Stimulated activated CD8-positive, alpha-beta memory T cell treated with anti-CD3 and anti-CD28 coated beads, Interleukin-4, amount 100 ng/mL, for 24 hours (primary cell): ENCODE results near the gene TLE4.
"Not testable (repeated sequence)": the region's sequence is repeated elsewhere in the genome, so short reads cannot be mapped to it uniquely, and the experiment has no call there.

ENCODE experiments used
- DNase-seq: peaks from one replicate; pipeline ENCODE4 v3.0.0-alpha.2; 2020; ENCODE audit warnings: low read depth

Gene TLE4

GRCh38 chr9:79603222-79603920 lies 31.6 kb downstream of the TLE4 start:
- no peak for DNase-seq

- DNase-seq: no peak
These were observed 32.4 kb downstream of the TLE4 start for GRCh38 chr9:79604149-79604548.

GRCh38 chr9:79604921-79605562 lies 33.3 kb downstream of the TLE4 start:
- DNase-seq: no peak

- not testable (repeated sequence) for DNase-seq
These were observed 34.8 kb downstream of the TLE4 start for GRCh38 chr9:79606529-79606928.

- DNase-seq: no peak
These were observed 37.8 kb downstream of the TLE4 start for GRCh38 chr9:79609468-79610018.

- no peak for DNase-seq
These were observed 38.4 kb downstream of the TLE4 start for GRCh38 chr9:79610019-79610631.

- no peak for DNase-seq
These were observed 39.2 kb downstream of the TLE4 start for GRCh38 chr9:79610791-79611614.

- DNase-seq: no peak
These were observed 41.4 kb downstream of the TLE4 start for GRCh38 chr9:79613145-79613544.

- no peak for DNase-seq
These were observed 43.3 kb downstream of the TLE4 start for GRCh38 chr9:79615038-79615437.

- no peak for DNase-seq
These were observed 44.2 kb downstream of the TLE4 start for GRCh38 chr9:79616013-79616412.

GRCh38 chr9:79616971-79617370 lies 45.2 kb downstream of the TLE4 start:
- DNase-seq: no peak

GRCh38 chr9:79617395-79617794 lies 45.6 kb downstream of the TLE4 start:
- no peak for DNase-seq

- DNase-seq: no peak
These were observed 48.2 kb downstream of the TLE4 start for GRCh38 chr9:79619930-79620329.

GRCh38 chr9:79621916-79622575 lies 50.3 kb downstream of the TLE4 start:
- no peak for DNase-seq

GRCh38 chr9:79623799-79624721 lies 52.3 kb downstream of the TLE4 start:
- peak; percentile 17 for DNase-seq

GRCh38 chr9:79629721-79630120 lies 58.0 kb downstream of the TLE4 start:
- no peak for DNase-seq

GRCh38 chr9:79630521-79631403 lies 59.0 kb downstream of the TLE4 start:
- DNase-seq: no peak

- DNase-seq: no peak
These were observed 60.3 kb downstream of the TLE4 start for GRCh38 chr9:79632060-79632459.

GRCh38 chr9:79632705-79633104 lies 60.9 kb downstream of the TLE4 start:
- no peak for DNase-seq

- DNase-seq: no peak
These were observed 61.8 kb downstream of the TLE4 start for GRCh38 chr9:79633558-79633957.
